Measurements from ENCODE around the gene CEMIP2.

DNA sequence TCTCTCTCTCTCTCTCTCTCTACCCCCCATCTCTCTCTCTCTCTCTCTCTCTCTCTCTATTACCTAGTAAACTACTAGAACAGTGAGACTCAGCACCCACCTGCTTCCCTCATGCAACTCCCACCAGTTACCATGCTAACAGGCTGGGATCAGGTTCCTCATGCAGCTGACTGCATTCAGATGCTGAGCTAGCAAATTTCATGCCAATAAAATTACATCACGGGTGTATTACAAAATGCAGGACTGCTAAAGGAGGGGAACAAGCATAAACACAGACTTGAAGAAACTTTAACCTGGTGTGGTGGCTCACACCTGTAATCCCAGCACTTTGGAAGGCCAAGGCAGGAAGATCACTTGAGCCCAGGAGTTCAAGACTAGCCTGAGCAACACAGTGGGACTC, 76.0 kb downstream of the CEMIP2 start:
- TF ChIP-seq, protein P1, sequence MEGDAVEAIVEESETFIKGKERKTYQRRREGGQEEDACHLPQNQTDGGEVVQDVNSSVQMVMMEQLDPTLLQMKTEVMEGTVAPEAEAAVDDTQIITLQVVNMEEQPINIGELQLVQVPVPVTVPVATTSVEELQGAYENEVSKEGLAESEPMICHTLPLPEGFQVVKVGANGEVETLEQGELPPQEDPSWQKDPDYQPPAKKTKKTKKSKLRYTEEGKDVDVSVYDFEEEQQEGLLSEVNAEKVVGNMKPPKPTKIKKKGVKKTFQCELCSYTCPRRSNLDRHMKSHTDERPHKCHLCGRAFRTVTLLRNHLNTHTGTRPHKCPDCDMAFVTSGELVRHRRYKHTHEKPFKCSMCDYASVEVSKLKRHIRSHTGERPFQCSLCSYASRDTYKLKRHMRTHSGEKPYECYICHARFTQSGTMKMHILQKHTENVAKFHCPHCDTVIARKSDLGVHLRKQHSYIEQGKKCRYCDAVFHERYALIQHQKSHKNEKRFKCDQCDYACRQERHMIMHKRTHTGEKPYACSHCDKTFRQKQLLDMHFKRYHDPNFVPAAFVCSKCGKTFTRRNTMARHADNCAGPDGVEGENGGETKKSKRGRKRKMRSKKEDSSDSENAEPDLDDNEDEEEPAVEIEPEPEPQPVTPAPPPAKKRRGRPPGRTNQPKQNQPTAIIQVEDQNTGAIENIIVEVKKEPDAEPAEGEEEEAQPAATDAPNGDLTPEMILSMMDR (IDR thresholded peaks at IDR 0.05; ENCODE audit: low read depth, low read length, missing input control): no peak
- TF ChIP-seq RXRA (IDR thresholded peaks at IDR 0.05) (peak; percentile 43 to 44), JUND (IDR thresholded peaks at IDR 0.05) (peak in 1 of 2 donors; percentile 29), TAF1 (conservative IDR thresholded peaks at IDR 0.05) (no peak)

Data from liver (tissue), 3 donors.